ENCODE results near the gene COL8A1. TPM values are rescaled to one million over a fixed set of nuclear protein-coding genes. Genes with fewer than 3 reads are reported as not detected.

The COL8A1 gene
- total and polyA plus RNA-seq, 11 donors = 4.9 to 39.2 (median 21.1) TPM

- DNase-seq = no peak
- TF ChIP-seq CTCF (IDR thresholded peaks at IDR 0.05) (no peak), POLR2A (IDR thresholded peaks at IDR 0.05) (no peak)
- Histone ChIP-seq H3K27ac (no peak overlapping the region), H3K9me3 (peaks cover 0 to 19% (median 9%) of the 10 kb centered on the region in 12 donors), H3K4me3 (no peak overlapping the region), H3K36me3 (no peaks in the 10 kb centered on the region), H3K27me3 (no peaks in the 10 kb centered on the region), H3K4me1 (peaks cover 0 to 5% (median 0%) of the 10 kb centered on the region in 12 donors)
- intact Hi-C loops (cut with DNase I) = loop anchor here in 2 of 10 donors (5.0 kb wide), 2 partner anchors 778 to 788 kb away; no protein-coding TSS in a partner anchor
- 90 to 99% (median 95%) methylated on average over 1 to 2 of the region's 2 CpGs for WGBS, 4 donors
- ATAC-seq = no peak
Observed at GRCh38 chr3:99805160-99805559, 166.8 kb downstream of the COL8A1 start.

GRCh38 chr3:99808163-99808794, 169.9 kb downstream of the COL8A1 start:
- no peak overlapping the region for H3K4me3 ChIP-seq
- peaks cover 0 to 19% (median 9%) of the 10 kb centered on the region in 12 donors for H3K9me3 ChIP-seq
- H3K27ac ChIP-seq = no peak overlapping the region
- TF ChIP-seq POLR2A (IDR thresholded peaks at IDR 0.05) = no peak
- TF ChIP-seq CTCF (IDR thresholded peaks at IDR 0.05) = peak; percentile 69 to 87 (median 76)
- 40 to 48% (median 44%) methylated on average over 4 of the region's 4 CpGs for WGBS, 4 donors
- intact Hi-C loops (cut with DNase I) = loop anchor here in 2 of 10 donors (5.0 kb wide), 2 partner anchors 781 to 791 kb away; no protein-coding TSS in a partner anchor
- ATAC-seq = peak in 3 of 4 donors; percentile 52 to 66 (median 60)
- H3K36me3 ChIP-seq = no peaks in the 10 kb centered on the region
- H3K4me1 ChIP-seq = peaks cover 0 to 5% (median 0%) of the 10 kb centered on the region in 12 donors
- peak in 2 of 5 donors; percentile 35 to 36 for DNase-seq
- no peaks in the 10 kb centered on the region for H3K27me3 ChIP-seq

GRCh38 chr3:99809565-99809964, 171.2 kb downstream of the COL8A1 start:
- H3K27me3 ChIP-seq = no peaks in the 10 kb centered on the region
- WGBS, 4 donors = 41 to 58% (median 50%) methylated on average over 2 of the region's 2 CpGs
- ATAC-seq (peak in 3 of 4 donors; percentile 24 to 49 (median 29)), DNase-seq (no peak)
- peaks cover 0 to 13% (median 8%) of the 10 kb centered on the region in 12 donors for H3K9me3 ChIP-seq
- no peak overlapping the region for H3K27ac ChIP-seq
- no peak for TF ChIP-seq POLR2A (IDR thresholded peaks at IDR 0.05)
- no peak for TF ChIP-seq CTCF (IDR thresholded peaks at IDR 0.05)
- H3K4me1 ChIP-seq = peaks cover 0 to 5% (median 0%) of the 10 kb centered on the region in 12 donors
- H3K4me3 ChIP-seq = no peak overlapping the region
- intact Hi-C loops (cut with DNase I) = loop anchor here in 2 of 10 donors (5.0 kb wide), 2 partner anchors 782 to 792 kb away; no protein-coding TSS in a partner anchor
- no peaks in the 10 kb centered on the region for H3K36me3 ChIP-seq

- no peak overlapping the region for H3K4me3 ChIP-seq
- WGBS, 4 donors = 89 to 96% (median 93%) methylated on average over 1 of the region's 1 CpG
- no peaks in the 10 kb centered on the region for H3K36me3 ChIP-seq
- peaks cover 0 to 5% (median 0%) of the 10 kb centered on the region in 12 donors for H3K4me1 ChIP-seq
- DNase-seq (no peak), ATAC-seq (no peak)
- H3K9me3 ChIP-seq = peaks cover 0 to 4% (median 1%) of the 10 kb centered on the region in 12 donors
- no peaks in the 10 kb centered on the region for H3K27me3 ChIP-seq
- H3K27ac ChIP-seq = no peak overlapping the region
- intact Hi-C loops (cut with DNase I) = no loop called here
- no peak for TF ChIP-seq CTCF (IDR thresholded peaks at IDR 0.05)
- no peak for TF ChIP-seq POLR2A (IDR thresholded peaks at IDR 0.05)
Observed at GRCh38 chr3:99810403-99810802, 172.0 kb downstream of the COL8A1 start.
